ENCODE data around the gene TRIM16.
"Not testable (repeated sequence)": the region's sequence is repeated elsewhere in the genome, so short reads cannot be mapped to it uniquely, and the experiment has no call there.

The TRIM16 gene

GRCh38 chr17:15615850-15616249 lies 68.3 kb downstream of the TRIM16 start:
- not testable (repeated sequence) for DNase-seq (ENCODE audit: low read depth)

- DNase-seq (ENCODE audit: low read depth), result not testable (repeated sequence)
These were observed 71.0 kb downstream of the TRIM16 start for GRCh38 chr17:15613111-15613510.

DNA sequence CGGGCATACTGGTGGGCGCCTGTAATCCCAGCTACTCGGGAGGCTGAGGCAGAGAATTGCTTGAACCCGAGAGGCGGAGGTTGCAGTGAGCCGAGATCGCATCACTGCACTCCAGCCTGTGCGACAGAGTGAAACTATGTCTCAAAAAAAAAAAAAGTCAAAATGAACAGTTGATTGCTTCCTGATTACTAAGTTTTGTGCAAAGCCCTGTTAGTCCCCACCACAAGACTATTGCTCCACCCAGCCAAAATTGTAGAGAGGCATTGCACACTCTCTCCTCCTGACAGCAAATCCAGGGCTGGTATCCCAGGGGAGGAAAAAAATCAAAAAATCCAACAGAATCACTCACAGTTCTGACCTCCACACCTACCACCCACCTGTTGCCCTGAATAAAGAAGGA lies 91.2 kb downstream of the TRIM16 start:
- DNase-seq (ENCODE audit: low read depth), result not testable (repeated sequence)

GRCh38 chr17:15591986-15592385 lies 92.1 kb downstream of the TRIM16 start:
- DNase-seq (ENCODE audit: low read depth), result not testable (repeated sequence)

DNA sequence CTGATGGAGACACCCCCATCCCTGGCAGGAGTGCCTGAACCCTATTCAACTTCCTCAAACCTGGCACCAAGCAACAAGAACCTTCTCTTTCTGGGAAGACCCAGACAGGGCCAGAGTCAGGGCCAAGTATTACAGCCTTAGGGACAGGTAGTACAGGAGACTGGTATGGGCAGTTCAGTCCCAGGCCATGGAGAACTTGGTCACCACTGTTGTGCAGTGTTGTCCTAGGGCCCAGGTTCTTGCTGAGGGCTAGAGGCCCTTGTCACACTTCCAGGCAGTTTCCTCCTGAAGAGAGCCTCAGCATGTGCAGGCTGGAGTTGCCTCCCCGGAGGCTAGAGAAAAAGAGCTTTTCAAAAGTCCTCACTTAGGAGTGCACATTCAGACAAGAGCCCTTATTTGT lies 93.3 kb downstream of the TRIM16 start:
- DNase-seq (ENCODE audit: low read depth), result not testable (repeated sequence)

DNA sequence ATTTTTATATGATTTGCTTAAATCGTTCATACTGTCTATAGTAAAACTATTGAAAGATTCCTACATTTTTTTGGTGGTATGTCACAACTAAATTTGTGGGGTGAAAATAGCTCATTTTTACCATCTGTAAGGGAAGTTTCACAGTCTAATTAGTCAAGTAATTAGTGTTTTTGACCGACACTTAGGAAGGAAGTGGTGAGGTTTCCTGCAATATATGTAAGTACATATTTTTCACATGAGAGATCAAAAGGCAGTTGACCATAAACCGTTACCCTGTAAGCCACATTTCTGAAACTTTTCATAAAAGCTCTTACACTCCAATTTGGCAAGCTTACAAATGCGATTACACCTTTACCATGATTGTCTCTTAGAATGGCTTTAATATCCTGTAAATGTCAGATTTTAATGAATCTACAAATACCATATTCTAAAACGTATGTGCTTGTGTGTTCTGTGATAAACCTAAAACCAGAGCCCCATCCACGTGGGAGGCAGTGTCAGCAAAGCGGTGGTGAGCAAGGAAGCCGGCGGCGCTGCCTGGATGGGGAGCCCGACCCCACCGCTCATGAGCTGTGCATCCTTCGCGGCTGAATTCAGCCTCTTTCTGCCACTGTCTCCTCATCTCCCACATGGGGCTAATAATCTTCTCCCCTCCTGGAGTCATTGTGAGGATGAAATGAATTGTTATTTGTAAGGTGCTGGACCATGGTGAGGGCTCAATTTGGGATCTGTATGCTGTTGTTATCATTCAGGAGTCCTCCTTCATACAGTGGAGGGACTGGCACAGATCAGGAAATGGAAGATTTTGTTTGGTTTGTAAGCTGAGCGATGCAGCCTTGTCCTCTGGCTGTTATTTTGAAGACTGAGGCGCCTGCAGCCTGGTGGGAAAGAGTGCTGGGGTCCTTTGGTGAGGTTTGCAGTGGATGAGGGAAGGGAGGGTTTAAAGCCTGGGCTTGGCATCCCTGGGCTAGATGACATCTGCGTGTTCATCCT lies 94.3 kb downstream of the TRIM16 start:
- not testable (repeated sequence) for DNase-seq (ENCODE audit: low read depth)

GRCh38 chr17:15588017-15588416 lies 96.1 kb downstream of the TRIM16 start:
- DNase-seq (ENCODE audit: low read depth), result not testable (repeated sequence)

GRCh38 chr17:15583313-15583712 lies 100.8 kb downstream of the TRIM16 start:
- DNase-seq (ENCODE audit: low read depth), result not testable (repeated sequence)

GRCh38 chr17:15581462-15581861 lies 102.6 kb downstream of the TRIM16 start:
- not testable (repeated sequence) for DNase-seq (ENCODE audit: low read depth)
